Measurements from ENCODE around the gene G6PC1.
"Not testable (repeated sequence)": the region's sequence is repeated elsewhere in the genome, so short reads cannot be mapped to it uniquely, and the experiment has no call there.

The G6PC1 gene

DNA sequence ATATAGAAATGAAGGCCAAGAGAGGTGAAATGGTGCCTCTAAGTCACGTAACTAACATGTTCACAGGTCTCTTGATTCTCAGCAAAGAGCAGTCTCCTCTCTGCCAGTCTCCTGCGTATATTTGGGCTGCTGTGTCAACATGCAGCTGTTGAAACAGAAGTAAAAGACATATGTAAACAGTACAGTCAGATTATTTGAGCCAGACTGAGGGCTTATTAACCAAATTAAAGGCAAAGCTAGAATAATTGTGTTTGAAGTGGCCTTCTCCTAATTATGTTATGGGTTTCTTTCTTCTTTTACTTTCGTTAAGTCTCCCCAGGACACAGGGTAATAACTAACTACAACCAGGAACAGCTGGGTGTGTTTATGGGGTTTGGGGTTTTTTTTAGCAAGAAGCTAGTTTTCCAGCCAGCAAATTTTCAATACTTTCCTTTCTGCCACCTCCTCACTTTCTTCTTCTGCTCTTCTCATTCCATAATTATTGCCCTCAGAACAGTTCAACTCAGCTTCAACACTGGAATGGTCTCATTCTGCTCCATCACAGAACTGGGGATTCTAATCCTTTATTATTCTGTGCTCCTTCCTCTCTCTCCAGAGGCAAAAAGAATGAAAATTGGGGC lies 18.4 kb downstream of the G6PC1 start:
- DNase-seq (ENCODE audit: low read depth): no peak
- no peak overlapping the region for H3K4me3 ChIP-seq (ENCODE audit: low read length)
- TF ChIP-seq, protein P1, sequence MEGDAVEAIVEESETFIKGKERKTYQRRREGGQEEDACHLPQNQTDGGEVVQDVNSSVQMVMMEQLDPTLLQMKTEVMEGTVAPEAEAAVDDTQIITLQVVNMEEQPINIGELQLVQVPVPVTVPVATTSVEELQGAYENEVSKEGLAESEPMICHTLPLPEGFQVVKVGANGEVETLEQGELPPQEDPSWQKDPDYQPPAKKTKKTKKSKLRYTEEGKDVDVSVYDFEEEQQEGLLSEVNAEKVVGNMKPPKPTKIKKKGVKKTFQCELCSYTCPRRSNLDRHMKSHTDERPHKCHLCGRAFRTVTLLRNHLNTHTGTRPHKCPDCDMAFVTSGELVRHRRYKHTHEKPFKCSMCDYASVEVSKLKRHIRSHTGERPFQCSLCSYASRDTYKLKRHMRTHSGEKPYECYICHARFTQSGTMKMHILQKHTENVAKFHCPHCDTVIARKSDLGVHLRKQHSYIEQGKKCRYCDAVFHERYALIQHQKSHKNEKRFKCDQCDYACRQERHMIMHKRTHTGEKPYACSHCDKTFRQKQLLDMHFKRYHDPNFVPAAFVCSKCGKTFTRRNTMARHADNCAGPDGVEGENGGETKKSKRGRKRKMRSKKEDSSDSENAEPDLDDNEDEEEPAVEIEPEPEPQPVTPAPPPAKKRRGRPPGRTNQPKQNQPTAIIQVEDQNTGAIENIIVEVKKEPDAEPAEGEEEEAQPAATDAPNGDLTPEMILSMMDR (IDR thresholded peaks at IDR 0.05; ENCODE audit: insufficient read depth, low read depth, low read length, missing control alignments): no peak

DNA sequence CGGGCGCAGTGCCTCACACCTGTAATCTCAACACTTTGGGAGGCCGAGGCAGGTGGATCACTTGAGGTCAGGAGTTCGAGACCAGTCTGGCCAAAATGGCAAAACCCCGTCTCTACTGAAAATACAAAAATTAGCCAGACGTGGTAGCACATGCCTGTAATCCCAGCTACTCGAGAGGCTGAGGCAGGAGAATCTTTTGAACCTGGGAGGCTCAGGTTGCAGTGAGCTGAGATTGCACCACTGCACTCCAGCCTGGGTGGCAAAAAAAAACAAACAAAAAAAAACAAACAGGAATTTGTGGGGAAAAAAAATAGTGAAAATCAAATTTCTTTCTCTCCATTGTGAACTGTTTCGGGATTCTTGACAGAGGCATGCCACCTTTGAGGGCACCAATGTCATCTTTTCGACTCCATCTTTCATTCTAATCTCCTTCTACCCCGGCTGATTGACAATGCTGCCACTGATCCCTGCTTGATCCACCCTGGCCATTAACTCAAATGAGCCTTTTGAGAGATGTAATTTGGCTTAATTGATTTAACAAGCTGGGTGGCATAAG lies 19.0 kb downstream of the G6PC1 start:
- not testable (repeated sequence) for H3K4me3 ChIP-seq (ENCODE audit: low read length); DNase-seq (ENCODE audit: low read depth)

DNA sequence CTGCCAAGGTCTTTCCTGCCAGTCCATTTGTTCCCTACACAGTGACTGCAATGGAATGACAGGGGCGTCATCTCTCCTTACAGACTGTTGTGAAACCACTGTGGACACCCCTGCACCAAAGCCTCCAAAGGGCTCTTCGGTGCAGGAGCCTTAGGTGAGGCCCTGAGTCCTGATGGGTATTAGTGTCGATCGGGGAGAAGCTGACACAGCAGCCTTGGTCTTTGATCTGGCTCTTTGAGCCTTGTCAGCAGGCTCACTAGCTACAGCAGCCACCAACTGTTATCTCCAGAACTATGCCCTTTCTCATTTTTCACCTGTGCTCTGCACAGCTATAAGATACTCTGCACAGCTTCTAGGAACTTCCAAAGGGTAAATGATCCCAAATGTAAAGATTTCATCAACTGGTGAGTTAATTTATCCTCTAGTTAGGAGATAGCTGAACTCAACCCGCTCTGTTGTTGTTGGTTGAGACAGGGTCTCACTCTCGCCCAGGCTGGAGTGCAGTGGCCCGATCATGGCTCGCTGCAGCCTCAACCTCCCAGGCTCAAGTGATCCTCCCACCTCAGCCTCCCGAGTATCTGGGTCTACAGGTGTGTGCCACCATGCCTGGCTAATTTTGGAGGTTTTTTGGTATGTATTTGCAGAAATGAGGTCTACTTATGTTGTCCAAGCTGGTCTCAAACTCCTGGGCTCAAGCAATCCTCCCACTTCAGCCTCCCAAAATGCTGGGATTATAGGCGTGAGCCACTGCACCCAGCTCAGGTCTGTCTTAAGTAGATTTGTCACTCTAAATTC lies 19.7 kb downstream of the G6PC1 start:
- TF ChIP-seq, protein P1 (IDR thresholded peaks at IDR 0.05; ENCODE audit: insufficient read depth, low read depth, low read length, missing control alignments): no peak
- H3K4me3 ChIP-seq (ENCODE audit: low read length): no peak overlapping the region
- no peak for DNase-seq (ENCODE audit: low read depth)

DNA sequence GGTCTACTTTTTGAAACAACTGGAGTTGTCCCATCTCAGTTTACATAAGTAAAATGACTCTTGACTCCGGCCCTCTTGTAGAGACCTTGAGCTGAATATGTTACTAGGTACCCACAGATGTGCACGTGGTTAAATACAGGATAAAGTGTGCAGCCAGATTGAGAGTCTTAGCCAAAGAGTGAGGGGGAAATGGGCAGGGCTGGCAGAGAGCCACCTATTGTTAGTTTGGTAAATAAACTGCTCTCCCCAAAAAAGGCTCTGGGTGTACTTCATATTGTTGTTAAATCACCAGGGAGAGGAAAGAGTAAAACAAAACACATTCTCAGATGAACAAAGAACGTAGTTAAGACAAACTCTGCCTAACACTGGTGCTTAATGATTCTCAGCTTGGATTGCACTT lies 20.3 kb downstream of the G6PC1 start:
- TF ChIP-seq, protein P1 (IDR thresholded peaks at IDR 0.05; ENCODE audit: insufficient read depth, low read depth, low read length, missing control alignments): no peak
- H3K4me3 ChIP-seq (ENCODE audit: low read length): no peak overlapping the region
- DNase-seq (ENCODE audit: low read depth): no peak

DNA sequence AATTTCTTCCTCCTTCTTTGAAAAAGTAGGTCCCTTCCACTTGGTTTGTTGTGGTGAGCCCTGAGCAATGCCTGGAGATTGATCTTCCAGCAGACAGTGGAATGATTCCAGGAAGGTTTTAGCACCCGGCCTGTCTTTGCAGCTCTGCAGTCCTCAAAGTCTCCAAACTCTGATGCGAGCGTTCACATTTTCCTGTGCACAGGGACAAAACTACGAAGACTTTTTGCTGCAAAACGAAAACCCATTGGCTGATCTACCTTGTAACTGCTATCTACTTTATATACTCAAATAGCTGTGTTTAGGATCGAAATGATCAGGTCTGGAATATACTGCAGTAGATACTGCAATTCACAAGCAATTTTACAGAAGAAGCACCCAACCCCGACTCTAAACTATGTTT lies 21.7 kb downstream of the G6PC1 start:
- no peak overlapping the region for H3K4me3 ChIP-seq (ENCODE audit: low read length)
- TF ChIP-seq, protein P1 (IDR thresholded peaks at IDR 0.05; ENCODE audit: insufficient read depth, low read depth, low read length, missing control alignments): no peak
- DNase-seq (ENCODE audit: low read depth): no peak

DNA sequence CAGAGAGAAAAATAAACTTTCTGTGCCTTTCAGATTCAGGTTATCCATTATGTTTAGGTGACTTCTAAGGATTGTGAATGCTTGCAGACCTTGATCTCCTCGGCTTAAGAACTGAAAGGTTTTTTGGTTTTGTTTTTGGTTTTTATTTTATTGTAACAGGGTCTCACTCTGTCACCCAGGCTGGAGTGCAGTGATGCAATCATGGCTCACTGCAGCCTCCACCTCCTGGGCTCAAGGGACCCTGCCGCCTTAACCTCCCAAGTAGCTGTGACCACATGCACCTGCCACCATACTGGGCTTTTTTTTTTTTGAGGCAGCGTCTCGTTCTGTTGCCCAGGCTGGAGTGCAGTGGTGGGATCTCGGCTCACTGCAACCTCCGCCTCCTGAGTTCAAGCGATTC lies 22.9 kb downstream of the G6PC1 start:
- DNase-seq (ENCODE audit: low read depth); H3K4me3 ChIP-seq (ENCODE audit: low read length): not testable (repeated sequence)

DNA sequence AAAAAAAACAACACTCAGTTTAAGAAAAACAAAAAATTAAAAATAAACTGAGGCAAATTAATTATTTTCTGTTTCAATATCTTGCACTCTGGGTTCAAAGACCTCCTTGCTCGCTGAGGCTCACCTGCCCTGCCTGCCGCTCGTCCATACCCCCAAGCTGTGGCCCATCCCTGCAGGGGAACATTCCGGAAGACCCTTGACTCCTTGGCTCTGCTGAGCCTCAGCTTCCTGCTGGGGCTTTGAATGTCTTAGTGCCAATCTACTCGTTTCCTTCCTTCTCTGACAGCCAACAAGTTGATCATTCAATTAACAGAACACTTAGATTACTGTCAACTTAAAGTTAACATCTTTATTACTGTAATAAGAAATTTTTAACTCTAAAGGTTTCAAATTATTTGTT lies 24.3 kb downstream of the G6PC1 start:
- H3K4me3 ChIP-seq (ENCODE audit: low read length): no peak overlapping the region
- DNase-seq (ENCODE audit: low read depth): no peak
- TF ChIP-seq, protein P1 (IDR thresholded peaks at IDR 0.05; ENCODE audit: insufficient read depth, low read depth, low read length, missing control alignments): no peak
